HG02884 (cell line): ENCODE measurements around the gene TOP1.
"Not testable (repeated sequence)": the region's sequence is repeated elsewhere in the genome, so short reads cannot be mapped to it uniquely, and the experiment has no call there.

Experiments used
- ATAC-seq: cut with Tn5 transposase; IDR thresholded peaks from one replicate; pipeline ENCODE4 v1.9.1; 2021; ENCODE audit warnings: mild to moderate bottlenecking, moderate library complexity; ENCODE audit not compliant: unreplicated experiment

The TOP1 gene

DNA sequence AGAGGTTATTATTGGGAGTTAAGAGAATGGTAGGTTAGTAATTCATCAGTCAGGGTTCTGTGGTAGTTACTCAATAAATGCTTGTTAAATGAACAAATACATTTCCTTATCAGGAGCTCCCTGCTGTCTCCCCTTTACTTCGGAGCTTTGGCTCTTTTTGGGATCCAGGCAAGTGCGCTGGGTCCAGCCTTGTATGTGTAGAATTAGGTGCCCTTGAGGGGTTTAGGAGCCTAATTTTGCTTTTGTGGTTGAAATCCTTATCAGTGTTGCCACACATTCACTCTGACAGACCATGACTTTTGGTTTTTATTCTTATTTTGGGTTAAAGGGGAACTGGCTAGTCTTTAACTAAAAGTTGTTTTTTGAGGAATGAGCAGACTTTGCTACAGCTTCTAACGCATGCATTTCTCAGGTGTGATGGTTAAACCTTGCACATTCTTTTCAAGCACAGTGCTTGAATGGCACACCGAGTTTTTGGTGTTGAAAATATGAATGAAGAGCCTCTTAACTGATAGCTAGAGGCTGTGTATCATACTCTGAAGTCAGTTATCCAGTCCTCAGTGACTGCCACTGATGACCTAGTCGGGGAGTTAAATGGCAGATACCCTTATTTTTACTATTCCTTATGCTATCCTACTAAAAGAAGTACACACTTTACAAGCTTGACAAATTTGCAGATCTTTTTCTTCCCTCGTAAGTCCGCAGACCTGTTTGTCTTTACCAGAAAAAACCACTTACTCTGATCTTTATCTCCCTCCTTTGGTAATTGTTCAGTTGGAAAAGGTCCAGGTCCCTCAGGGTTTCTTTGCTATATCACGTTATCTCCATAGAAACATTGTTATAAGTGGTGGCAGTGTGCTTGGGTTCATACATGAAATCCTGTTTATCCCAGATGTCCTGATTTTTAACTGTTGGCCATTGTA, 58.0 kb downstream of the TOP1 start:
- ATAC-seq, result no peak

- no peak for ATAC-seq
Observed at GRCh38 chr20:41087325-41087685, 58.7 kb downstream of the TOP1 start.

DNA sequence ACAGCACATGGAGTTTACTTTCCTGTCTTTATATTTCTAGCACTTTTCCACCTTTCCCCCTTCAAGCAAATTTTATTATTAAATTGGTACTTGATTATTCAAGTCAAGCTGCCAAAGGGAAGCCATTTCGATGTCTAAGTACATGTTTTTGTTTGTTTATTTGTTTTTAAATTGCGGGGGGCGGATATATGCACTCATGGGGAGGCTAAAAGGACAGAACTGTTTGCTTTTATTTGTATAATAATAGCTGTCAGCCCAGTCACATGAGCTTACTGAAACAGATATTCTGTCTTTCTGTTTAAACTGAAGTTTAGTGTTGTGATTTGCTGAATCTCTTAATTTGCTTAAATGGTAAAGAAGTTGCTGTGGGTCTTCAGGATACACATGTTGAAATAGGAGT, 59.2 kb downstream of the TOP1 start:
- no peak for ATAC-seq

DNA sequence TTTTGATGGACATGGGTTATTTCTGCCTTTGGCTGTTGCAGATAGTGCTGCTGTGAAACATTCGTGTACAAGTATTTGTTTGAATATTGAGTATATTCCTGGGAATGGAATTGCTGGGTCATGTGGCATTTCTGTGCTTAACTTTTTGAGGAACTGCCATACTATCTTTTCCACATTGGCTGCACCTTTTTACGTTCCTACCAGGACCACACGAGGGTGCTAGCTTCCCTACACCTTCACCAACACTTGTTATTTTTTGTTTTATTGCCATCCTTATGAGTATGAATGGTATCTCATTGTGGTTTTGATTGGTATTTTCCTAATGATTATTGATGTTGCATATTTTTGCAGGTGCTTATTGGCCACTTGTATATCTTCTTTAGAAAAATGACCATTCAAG, 60.9 kb downstream of the TOP1 start:
- ATAC-seq, result no peak

GRCh38 chr20:41091927-41092326, 63.3 kb downstream of the TOP1 start:
- no peak for ATAC-seq

- no peak for ATAC-seq
Observed at GRCh38 chr20:41094353-41095055, 65.9 kb downstream of the TOP1 start.

GRCh38 chr20:41095110-41095969, 66.7 kb downstream of the TOP1 start:
- ATAC-seq, result no peak

DNA sequence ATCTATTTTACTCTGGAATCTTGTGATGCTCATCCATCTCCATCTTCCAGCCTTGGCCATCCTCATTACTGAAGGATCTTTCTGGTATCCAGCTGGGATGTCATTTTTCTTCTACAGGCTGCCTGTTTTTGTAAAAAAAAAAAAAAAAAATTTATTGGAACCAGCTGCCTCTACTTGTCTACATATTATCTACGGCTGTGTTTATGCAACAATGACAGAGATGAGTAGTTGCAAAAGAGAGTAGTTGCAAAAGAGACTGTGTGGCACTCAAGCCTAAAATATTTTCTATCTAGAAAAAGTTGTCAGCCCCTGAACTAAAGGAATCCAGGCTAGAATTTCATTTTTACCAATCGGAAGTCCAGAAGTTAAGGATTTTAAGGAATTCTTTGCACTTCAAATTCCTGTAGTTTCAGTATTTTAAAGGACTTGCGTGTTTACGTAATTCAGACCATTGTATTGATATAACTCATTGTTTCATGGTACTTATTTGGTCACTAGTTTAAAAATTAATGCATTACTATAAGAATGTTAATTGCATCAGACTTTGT, 70.2 kb downstream of the TOP1 start:
- no peak for ATAC-seq

DNA sequence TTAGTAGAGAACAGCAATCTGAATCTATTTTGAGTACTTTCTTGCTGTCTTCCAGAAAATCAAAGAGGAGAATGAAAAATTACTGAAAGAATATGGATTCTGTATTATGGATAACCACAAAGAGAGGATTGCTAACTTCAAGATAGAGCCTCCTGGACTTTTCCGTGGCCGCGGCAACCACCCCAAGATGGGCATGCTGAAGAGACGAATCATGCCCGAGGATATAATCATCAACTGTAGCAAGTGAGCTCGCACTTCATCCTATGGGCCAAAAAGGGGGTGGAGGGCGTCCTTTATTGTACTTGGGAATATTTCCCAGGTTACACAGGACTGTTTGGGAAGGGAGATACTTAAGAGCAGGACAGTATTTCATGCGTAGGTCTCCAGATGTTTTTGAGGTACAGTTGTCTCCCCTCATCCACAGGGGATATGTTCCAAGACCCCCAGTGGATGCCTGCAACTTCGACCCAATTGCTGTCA, 71.4 kb downstream of the TOP1 start:
- ATAC-seq, result no peak

GRCh38 chr20:41101660-41102059, 73.0 kb downstream of the TOP1 start:
- no peak for ATAC-seq

- no peak for ATAC-seq
Observed at GRCh38 chr20:41108531-41108930, 79.9 kb downstream of the TOP1 start.

DNA sequence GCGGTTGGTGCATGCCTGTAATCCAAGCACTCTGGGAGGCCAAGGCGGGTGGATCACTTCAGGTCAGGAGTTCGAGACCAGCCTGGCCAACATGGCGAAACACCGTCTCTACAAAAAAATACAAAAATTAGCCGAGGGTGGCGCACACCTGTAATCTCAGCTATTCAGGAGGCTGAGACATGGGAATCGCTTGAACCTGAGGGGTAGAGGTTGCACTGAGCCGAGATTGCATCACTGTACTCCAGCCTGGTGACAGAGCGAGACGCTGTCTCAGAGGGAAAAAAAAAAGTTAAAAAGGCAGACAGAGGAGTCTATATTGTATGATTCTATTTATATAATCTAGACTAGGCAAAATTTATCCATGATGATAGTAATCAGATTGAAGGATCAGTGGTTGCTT, 81.4 kb downstream of the TOP1 start:
- no peak for ATAC-seq

- no peak for ATAC-seq
Observed at GRCh38 chr20:41110930-41111577, 82.4 kb downstream of the TOP1 start.

GRCh38 chr20:41111578-41111951, 82.9 kb downstream of the TOP1 start:
- ATAC-seq, result no peak

DNA sequence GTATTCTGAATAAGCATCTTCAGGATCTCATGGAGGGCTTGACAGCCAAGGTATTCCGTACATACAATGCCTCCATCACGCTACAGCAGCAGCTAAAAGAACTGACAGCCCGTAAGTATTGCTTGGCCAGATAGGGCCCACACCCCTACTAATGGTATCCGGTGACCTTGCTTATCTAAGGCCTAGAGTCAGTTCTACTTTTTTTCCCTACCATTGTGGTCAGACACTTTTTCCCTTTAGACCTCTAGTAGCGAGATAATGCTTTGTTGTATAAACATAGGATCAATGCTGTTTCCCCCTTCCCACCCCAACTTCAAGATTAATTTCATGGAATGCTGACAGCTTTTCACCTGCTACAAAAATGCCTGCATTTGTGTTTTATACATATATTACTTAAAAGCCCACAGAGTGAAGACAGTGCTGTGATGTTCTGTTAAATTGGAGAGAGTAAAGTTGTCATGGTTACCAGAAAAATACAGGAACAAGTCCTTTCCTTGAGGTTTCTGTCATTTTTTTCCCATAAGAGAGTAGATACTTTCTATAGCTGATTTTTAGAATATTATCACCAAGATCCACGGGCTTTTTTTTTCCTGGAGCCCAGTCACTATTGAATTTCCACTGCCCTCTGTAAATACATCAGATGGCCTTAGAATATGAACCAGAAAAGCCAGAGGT, 87.8 kb downstream of the TOP1 start:
- ATAC-seq, result no peak

GRCh38 chr20:41118159-41118558, 89.5 kb downstream of the TOP1 start:
- ATAC-seq, result not testable (repeated sequence)

DNA sequence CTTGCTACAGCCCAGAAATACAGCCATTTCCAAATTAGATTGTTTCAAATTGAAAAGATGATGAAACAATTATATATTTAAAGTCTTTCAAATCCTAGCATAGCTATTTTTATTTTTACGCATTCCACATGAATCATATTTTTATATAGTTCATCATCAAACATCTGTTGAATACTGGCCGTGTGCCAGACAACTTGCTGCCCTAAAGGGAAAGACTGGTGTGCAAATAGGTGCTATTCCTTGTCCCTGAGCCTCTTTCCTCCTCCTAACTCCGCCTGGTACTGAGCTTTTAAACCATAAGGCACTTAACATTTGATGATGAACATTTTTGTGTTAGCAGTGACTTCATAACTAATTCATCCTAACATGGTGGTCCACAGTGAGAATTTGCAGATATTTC, 90.0 kb downstream of the TOP1 start:
- ATAC-seq, result no peak

DNA sequence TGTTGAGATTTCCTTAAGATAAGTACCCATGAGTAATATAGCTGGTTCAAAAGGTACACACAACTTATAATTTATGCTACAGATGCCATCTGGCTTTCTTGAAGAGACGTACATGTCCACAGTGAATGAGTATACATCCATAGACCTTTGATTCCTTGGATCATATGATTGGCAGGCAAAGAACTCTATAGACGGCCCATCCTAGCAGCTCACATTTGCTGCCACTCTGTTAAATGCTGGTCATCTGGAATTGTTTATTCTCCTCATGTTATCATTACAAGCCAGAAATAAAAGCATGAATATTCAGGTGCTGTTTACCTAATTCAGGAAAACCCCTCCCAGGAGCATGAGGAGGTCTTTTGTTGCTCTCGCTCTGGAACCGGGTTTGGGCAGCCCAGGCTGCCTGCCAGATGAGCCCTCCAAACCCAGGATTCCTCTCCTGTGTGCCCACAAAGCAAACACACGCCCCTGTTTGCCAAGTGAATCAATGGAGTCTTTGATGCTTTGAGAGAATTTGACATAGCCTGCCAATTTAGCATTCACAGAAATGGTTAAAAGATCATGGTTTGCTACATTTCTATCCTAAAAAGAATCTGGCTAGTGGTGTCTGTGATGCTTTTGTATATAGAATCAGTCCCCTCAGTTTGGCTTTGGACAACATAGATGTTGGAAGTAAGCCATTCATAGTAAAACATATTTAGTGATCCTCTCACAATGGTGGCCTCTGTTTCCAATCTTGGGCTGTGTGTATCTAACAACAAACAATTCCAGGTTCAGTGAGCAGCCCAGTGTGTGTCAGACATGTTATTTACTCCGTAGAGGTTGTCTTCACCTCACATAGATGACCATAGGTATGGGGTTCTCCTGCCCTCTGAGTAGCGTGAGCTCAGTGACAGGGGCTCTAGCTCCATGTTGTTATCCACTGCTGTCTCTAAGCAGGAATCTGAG, 91.3 kb downstream of the TOP1 start:
- no peak for ATAC-seq

DNA sequence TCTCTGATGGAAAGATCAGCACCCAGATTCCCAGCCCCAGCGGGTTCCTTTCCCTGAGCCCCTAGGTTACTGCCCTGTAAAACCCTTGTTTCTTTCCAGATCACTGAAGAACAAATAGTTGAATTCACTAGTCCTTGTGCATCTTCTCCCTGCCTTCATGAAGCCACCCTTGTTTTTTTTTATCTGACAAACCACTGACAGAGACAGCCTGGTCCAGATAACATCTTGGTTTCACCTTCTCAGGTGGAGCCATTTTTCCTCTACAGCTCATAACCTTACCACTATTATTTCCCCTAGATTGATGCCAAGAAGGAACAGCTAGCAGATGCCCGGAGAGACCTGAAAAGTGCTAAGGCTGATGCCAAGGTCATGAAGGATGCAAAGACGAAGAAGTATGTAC, 92.8 kb downstream of the TOP1 start:
- ATAC-seq, result no peak
